HFF-Myc (cell line): ENCODE measurements around the gene EEF1A2.

Experiments
- DNase-seq: peaks from one replicate; pipeline ENCODE4 v3.0.0-alpha.2; 2011; ENCODE audit warnings: low read depth; ENCODE audit errors: extremely low read depth
- H3K4me3 ChIP-seq: replicated peaks from 2 replicates; pipeline ENCODE4 v1.5.1; 2011; ENCODE audit warnings: low read depth, mild to moderate bottlenecking, control low read depth, low read length
- TF ChIP-seq, protein P1 (sequence below): IDR thresholded peaks from 2 replicates; pipeline ENCODE4 v1.5.1; 2012; ENCODE audit warnings: mild to moderate bottlenecking, low read depth, low read length, control low read depth; ENCODE audit errors: missing control alignments

Gene EEF1A2

DNA sequence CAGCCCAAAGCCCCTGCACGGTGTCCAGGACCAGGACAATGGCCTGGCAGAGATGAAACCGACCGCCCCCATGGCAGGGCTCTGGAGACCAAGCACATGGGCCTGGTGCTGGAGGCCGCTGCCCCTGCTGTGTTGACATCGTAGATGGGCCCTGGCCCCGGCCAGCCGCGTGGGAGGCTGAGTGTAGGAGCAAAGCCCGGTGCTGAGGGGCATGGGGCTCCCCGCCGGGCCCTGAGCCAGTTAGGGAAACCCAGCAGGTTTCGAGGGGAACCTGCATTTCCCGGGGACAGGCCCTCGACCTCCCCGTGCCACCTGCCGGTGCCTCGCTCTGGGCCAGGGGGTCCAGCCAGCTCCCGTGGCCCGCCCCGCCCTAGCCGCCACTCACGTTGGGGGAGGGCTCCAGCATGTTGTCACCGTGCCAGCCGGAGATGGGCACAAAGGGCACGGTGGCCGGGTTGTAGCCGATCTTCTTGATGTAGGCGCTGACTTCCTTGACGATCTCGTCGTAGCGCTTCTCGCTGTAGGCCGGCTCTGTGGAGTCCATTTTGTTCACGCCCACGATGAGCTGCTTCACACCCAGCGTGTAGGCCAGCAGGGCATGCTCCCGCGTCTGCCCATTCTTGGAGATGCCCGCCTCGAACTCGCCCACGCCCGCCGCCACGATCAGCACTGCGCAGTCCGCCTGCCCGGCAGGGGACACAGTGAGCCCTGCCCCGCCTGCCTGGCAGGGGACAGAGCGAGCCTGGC lies 4.3 kb downstream of the EEF1A2 start:
- DNase-seq: no peak
- no peak overlapping the region for H3K4me3 ChIP-seq
- TF ChIP-seq, protein P1, sequence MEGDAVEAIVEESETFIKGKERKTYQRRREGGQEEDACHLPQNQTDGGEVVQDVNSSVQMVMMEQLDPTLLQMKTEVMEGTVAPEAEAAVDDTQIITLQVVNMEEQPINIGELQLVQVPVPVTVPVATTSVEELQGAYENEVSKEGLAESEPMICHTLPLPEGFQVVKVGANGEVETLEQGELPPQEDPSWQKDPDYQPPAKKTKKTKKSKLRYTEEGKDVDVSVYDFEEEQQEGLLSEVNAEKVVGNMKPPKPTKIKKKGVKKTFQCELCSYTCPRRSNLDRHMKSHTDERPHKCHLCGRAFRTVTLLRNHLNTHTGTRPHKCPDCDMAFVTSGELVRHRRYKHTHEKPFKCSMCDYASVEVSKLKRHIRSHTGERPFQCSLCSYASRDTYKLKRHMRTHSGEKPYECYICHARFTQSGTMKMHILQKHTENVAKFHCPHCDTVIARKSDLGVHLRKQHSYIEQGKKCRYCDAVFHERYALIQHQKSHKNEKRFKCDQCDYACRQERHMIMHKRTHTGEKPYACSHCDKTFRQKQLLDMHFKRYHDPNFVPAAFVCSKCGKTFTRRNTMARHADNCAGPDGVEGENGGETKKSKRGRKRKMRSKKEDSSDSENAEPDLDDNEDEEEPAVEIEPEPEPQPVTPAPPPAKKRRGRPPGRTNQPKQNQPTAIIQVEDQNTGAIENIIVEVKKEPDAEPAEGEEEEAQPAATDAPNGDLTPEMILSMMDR: no peak

DNA sequence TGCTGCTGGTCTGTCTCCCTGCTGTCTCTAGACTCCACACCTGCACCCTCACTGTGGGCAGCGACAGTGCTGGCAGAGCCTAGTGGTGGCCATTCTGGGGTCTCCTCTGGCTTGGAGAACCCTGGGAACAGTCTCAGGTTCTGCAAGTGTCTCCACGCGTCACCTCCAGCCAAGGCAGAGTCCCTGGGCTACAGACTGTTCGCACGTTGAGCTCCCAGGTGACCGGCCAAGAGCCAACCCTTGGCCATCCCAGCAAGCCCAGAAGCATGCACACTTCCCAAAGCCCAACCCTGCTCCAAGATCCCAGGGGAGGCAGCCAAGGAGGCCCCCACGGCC lies 4.8 kb downstream of the EEF1A2 start:
- DNase-seq: no peak
- TF ChIP-seq, protein P1: no peak
- no peak overlapping the region for H3K4me3 ChIP-seq

DNA sequence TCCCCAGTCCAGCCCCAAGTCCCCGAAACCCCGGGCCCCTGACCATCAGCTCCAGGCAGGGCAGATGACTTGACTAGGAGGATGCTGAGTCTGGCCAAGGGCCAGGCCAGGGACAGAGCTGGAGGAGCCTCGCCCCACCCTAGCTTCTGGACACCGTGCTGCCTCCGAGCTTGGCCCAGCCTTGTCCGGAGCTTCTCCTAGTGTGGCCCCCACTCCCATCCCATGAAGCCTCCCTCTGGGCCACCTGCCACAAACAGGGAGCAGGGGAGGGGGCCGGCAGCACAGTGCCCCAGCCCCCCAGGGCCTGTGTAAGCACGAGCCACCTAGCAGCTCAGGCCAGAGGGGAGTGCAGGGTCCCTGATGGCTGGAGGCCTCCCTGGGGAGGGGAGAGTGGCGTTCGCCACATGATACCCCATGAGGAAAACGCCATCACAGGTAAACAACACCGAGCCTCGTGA lies 5.3 kb downstream of the EEF1A2 start:
- no peak overlapping the region for H3K4me3 ChIP-seq
- DNase-seq: no peak
- TF ChIP-seq, protein P1: no peak

DNA sequence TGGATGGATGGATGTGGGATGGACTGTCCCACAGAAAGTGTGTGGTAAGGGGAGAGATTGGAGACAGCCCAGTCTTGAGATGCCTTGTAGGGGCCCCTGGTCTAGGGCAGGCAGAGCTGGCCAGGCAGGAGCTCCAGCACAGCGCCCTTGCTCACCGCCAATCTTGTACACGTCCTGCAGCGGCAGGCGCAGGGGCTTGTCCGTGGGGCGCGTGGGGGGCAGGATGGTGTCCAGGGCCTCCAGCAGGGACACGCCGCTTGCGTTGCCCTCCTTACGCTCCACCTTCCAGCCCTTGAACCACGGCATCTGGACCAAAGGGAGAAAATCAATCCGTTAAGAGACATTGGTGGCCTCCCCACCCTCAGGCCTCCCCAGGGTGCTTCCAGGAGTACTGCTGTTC lies 5.9 kb downstream of the EEF1A2 start:
- TF ChIP-seq, protein P1: no peak
- no peak overlapping the region for H3K4me3 ChIP-seq
- no peak for DNase-seq

DNA sequence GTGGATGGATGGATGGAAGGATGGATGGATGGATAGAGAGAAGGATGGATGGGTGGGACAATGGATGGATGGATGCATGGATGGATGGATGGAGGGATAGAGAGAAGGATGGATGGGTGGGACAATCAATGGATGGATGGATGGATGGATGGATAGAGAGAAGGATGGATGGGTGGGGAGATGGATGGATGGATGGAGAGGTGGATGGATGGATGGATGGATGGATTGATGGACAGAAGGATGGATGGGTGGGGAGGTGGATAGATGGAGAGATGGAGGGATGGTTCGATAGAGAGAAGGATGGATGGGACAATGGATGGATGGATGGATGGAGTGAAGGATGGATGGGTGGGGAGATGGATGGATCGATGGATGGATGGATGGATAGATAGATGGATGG lies 6.4 kb downstream of the EEF1A2 start:
- TF ChIP-seq, protein P1: no peak
- DNase-seq: no peak
- no peak overlapping the region for H3K4me3 ChIP-seq

DNA sequence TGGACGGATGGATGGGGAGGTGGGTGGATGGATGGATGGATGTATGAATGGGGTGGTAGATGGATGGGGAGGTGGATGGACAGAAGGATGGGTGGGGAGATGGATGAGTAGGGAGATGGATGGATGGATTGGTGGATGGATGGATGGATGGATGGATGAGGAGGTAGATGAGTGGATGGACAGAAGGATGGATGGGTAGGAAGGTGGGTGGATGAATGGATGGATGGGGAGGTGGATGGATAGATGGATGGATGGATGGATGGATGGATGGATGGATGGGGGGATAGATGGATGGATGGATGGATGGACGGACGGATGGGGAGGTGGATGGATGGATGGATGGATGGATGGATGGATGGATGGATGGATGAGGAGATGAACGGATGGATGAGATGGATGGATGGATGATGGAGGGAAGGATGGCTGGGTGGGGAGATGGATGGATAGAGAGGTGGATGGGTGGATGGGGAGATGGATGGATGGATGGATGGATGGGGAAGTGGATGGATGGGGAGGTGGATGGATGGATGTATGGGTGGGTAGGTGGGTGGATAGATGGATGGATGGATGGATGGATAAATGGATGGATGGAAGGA lies 7.2 kb downstream of the EEF1A2 start:
- TF ChIP-seq, protein P1: no peak
- no peak overlapping the region for H3K4me3 ChIP-seq
- no peak for DNase-seq
